ENCODE measurements around the gene PRAME. TPM values are rescaled to one million over a fixed set of nuclear protein-coding genes. Genes with fewer than 3 reads are reported as not detected.

The PRAME gene
- total and polyA plus RNA-seq, 2 donors = 0.89 to 1.1 TPM

DNA sequence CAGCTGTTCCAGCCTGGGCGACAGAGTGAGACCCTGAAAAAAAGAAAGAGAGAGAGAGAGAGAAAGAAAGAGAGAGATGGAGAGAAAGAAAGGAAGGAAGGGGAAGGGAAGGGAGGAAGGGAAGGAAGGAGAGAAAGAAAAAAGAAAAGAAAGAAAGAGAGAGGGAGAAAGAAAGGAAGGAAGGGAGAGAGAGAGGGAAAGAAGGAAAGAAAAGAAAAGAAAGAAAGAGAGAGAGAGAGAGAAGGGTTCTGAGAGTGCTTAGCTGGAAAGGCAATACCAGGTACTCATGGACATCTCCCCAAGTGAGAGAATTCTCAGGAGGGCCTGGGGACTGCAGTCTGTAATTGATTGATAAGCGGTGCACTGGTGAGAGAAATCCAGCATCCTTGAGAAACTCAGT is 12.8 kb upstream of the PRAME start:
- no peaks in the 10 kb centered on the region for H3K9me3 ChIP-seq (ENCODE audit: control insufficient read depth in 2 of 2, insufficient read depth in 1 of 2, low read length in 1 of 2)
- no peak overlapping the region for H3K4me3 ChIP-seq (ENCODE audit: low read length in 2 of 2)
- WGBS = 90% methylated on average over 2 of the region's 2 CpGs
- H3K36me3 ChIP-seq (ENCODE audit: control insufficient read depth in 2 of 2, insufficient read depth in 2 of 2, low read length in 1 of 2) = no peaks in the 10 kb centered on the region
- no peaks in the 10 kb centered on the region for H3K4me1 ChIP-seq (ENCODE audit: control insufficient read depth in 2 of 2, insufficient read depth in 2 of 2, low read length in 2 of 2)
- no peak for DNase-seq (ENCODE audit: low read depth in 6 of 9, low spot score in 9 of 9)
- peaks cover 3 to 17% of the 10 kb centered on the region in 2 donors for H3K27me3 ChIP-seq (ENCODE audit: control insufficient read depth in 2 of 2, insufficient read depth in 1 of 2, low read length in 1 of 2)
- H3K27ac ChIP-seq (ENCODE audit: low read depth in 1 of 2, low read length in 1 of 2) = no peak overlapping the region

DNA sequence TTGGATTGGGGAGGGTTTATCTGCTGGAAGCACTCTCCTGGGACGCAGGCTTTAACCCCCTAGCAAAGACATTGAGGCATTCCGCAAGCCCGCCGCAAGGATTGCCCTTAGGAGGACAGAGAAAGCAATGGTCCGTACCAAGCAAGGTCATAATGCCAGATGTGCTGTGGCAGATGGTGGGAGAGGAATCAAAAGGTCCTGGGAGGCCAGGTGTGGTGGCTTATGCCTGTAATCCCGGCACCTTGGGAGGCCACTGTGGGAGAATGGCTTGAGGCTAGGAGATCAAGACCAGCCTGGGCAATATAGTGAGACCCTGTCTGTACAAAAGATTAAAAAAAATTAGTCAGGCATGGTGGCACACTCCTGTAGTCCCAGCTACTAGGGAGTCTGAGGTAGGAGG is 12.4 kb upstream of the PRAME start:
- 85% methylated on average over 6 of the region's 6 CpGs for WGBS
- Histone ChIP-seq H3K27me3 (ENCODE audit: control insufficient read depth in 2 of 2, insufficient read depth in 1 of 2, low read length in 1 of 2) (peaks cover 3 to 17% of the 10 kb centered on the region in 2 donors), H3K4me3 (ENCODE audit: low read length in 2 of 2) (no peak overlapping the region), H3K36me3 (ENCODE audit: control insufficient read depth in 2 of 2, insufficient read depth in 2 of 2, low read length in 1 of 2) (no peaks in the 10 kb centered on the region), H3K4me1 (ENCODE audit: control insufficient read depth in 2 of 2, insufficient read depth in 2 of 2, low read length in 2 of 2) (no peaks in the 10 kb centered on the region), H3K9me3 (ENCODE audit: control insufficient read depth in 2 of 2, insufficient read depth in 1 of 2, low read length in 1 of 2) (no peaks in the 10 kb centered on the region), H3K27ac (ENCODE audit: low read depth in 1 of 2, low read length in 1 of 2) (no peak overlapping the region)
- no peak for DNase-seq (ENCODE audit: low read depth in 6 of 9, low spot score in 9 of 9)

DNA sequence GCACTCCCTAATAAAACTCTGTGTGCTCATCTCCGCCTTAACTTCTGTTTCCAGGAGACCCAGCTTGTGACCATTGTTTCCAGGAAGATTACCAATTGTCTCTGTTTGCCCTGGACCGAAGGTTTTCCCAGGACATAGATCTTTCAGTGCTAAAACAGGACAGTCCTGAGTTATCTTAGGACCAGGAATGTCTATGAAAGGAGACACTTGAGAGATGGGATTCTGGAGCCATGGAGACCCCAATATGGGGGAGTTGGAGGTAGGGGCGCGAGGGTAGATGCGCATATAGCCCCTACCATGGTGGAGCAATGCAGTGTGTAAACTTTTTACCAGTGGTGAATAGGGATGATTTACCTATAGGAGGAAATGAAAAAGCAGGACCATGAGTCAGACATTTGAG is 10.2 kb upstream of the PRAME start:
- Histone ChIP-seq H3K27ac (ENCODE audit: low read depth in 1 of 2, low read length in 1 of 2) (no peak overlapping the region), H3K9me3 (ENCODE audit: control insufficient read depth in 2 of 2, insufficient read depth in 1 of 2, low read length in 1 of 2) (no peaks in the 10 kb centered on the region), H3K4me1 (ENCODE audit: control insufficient read depth in 2 of 2, insufficient read depth in 2 of 2, low read length in 2 of 2) (no peaks in the 10 kb centered on the region), H3K36me3 (ENCODE audit: control insufficient read depth in 2 of 2, insufficient read depth in 2 of 2, low read length in 1 of 2) (no peaks in the 10 kb centered on the region), H3K27me3 (ENCODE audit: control insufficient read depth in 2 of 2, insufficient read depth in 1 of 2, low read length in 1 of 2) (peaks cover 3 to 14% of the 10 kb centered on the region in 2 donors), H3K4me3 (ENCODE audit: low read length in 2 of 2) (no peak overlapping the region)
- whole genome bisulfite sequencing = 91% methylated on average over 5 of the region's 5 CpGs
- no peak for DNase-seq (ENCODE audit: low read depth in 6 of 9, low spot score in 9 of 9)

DNA sequence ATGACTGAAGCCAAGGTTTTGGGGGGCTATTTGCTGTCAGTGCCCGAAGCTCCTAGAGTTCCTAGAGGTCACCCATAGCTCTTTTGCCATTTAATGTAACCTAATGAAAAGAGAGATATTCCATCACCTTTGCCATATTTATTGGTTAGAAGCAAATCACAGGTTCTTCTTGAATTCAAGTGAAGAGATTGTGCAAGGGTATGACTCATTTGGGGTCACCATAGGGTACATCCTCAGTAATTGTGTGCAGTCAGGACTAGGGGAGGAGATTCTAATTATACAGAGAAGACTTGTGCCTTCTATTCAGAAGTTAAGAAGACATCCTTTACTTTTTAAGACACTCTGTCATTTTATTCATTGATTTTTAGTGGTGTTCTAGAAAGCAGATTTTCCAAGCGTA is 6.9 kb upstream of the PRAME start:
- 97% methylated on average over 2 of the region's 2 CpGs for WGBS

DNA sequence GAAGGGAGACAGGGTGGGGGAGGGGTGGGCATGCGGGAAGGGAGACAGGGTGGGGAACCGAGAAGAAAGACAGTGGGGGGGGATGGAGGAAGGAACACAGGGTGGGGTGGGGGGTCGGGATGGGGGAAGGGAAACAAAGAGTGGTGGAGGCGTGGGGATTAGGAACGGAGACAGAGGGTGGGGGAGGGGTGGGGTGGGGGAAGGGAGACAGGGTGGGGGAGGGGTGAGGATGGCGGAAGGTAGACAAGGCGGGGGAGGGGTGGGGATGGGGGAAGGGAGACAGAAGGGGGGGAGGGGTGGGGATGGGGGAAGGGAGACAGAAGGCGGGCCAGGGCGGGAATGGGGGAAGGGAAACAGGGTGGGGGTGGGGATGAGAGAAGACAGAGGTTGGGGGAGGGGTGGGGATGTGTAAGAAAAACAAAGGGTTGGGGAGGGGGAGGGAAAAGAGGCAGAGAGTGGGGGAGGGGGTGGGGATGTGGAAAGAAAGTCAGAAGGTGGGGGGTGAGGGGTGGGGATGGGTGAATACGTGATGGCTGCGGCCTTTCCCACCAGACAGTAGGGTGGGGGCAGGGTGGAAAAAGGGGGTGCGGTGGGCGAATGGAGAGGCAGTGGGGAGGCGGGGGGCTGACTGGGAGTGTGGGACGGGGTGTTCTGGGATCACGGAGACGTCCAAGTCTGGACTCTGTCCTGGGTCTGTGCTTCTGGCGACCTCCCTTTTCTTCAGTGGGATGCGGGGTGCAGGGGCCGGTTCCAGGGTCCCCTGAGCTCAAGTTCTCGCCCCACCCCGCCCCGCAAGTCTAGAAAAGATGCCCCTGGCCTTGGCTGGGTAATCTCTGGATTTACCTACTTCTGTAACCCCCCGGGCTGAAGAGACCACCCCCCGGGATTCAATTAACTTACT is 744 bp downstream of the PRAME start:
- 86% methylated on average over 25 of the region's 25 CpGs for WGBS
- Histone ChIP-seq H3K27ac (ENCODE audit: low read depth in 1 of 2, low read length in 1 of 2) (no peak overlapping the region), H3K36me3 (ENCODE audit: control insufficient read depth in 2 of 2, insufficient read depth in 2 of 2, low read length in 1 of 2) (no peaks in the 10 kb centered on the region), H3K4me1 (ENCODE audit: control insufficient read depth in 2 of 2, insufficient read depth in 2 of 2, low read length in 2 of 2) (no peaks in the 10 kb centered on the region), H3K27me3 (ENCODE audit: control insufficient read depth in 2 of 2, insufficient read depth in 1 of 2, low read length in 1 of 2) (no peaks in the 10 kb centered on the region), H3K9me3 (ENCODE audit: control insufficient read depth in 2 of 2, insufficient read depth in 1 of 2, low read length in 1 of 2) (peaks cover 0 to 5% of the 10 kb centered on the region in 2 donors), H3K4me3 (ENCODE audit: low read length in 2 of 2) (no peak overlapping the region)
- DNase-seq (ENCODE audit: low read depth in 6 of 9, low spot score in 9 of 9) = no peak

More for the DNA sequence above, 6.9 kb upstream of the PRAME start:
- peaks cover 3 to 4% of the 10 kb centered on the region in 2 donors for H3K27me3 ChIP-seq (ENCODE audit: control insufficient read depth in 2 of 2, insufficient read depth in 1 of 2, low read length in 1 of 2)
- H3K9me3 ChIP-seq (ENCODE audit: control insufficient read depth in 2 of 2, insufficient read depth in 1 of 2, low read length in 1 of 2) = no peaks in the 10 kb centered on the region
- DNase-seq (ENCODE audit: low read depth in 6 of 9, low spot score in 9 of 9) = no peak
- H3K27ac ChIP-seq (ENCODE audit: low read depth in 1 of 2, low read length in 1 of 2) = no peak overlapping the region
- H3K4me1 ChIP-seq (ENCODE audit: control insufficient read depth in 2 of 2, insufficient read depth in 2 of 2, low read length in 2 of 2) = no peaks in the 10 kb centered on the region
- no peak overlapping the region for H3K4me3 ChIP-seq (ENCODE audit: low read length in 2 of 2)
- no peaks in the 10 kb centered on the region for H3K36me3 ChIP-seq (ENCODE audit: control insufficient read depth in 2 of 2, insufficient read depth in 2 of 2, low read length in 1 of 2)

DNA sequence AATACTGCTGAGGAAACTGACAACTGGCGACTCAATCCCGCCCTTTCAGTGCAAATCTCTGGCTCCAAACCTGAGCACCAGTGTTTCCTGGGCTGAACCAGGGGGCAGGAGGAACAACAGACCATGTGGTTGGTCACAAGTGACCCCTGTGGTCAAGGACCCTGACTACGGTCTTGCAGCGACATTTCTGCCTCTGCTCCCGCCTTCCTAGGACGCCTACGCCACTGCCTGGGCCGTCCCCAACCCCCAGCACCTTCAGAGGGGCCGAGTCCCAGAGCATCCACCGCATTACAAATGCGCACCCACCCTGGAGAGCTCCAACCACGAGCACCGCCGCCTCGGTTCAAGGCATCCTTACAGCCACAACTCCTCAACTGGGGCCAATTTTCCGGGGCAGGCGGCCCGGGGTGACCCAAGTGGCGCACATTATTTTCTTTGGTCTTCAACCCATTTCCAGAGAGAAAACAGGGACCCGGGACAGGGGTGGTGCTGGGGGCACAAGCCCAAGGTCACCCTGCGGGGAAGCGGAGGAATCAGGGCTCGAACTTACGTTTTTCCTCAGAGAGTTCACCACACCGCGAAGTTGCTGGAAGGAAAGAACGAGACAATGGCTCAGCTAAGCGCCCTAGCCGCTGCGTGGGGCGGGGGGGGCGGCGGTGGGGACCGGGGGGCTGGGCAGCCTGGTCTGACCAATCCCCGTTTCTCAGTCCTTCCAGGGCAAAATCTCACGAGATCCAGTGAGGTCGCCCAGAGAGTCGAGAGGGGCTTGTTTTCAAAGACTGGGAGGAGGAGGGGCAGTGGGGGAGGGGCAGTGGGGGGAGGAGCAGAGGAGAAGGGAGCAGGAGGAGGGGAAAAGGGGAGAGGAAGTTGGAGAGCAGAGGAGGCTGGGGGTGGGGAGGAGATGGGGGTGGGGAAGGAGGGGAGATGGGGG is 1.8 kb downstream of the PRAME start:
- no peaks in the 10 kb centered on the region for H3K4me1 ChIP-seq (ENCODE audit: control insufficient read depth in 2 of 2, insufficient read depth in 2 of 2, low read length in 2 of 2)
- no peaks in the 10 kb centered on the region for H3K27me3 ChIP-seq (ENCODE audit: control insufficient read depth in 2 of 2, insufficient read depth in 1 of 2, low read length in 1 of 2)
- DNase-seq (ENCODE audit: low read depth in 6 of 9, low spot score in 9 of 9) = no peak
- no peak overlapping the region for H3K4me3 ChIP-seq (ENCODE audit: low read length in 2 of 2)
- H3K36me3 ChIP-seq (ENCODE audit: control insufficient read depth in 2 of 2, insufficient read depth in 2 of 2, low read length in 1 of 2) = no peaks in the 10 kb centered on the region
- 93% methylated on average over 38 of the region's 38 CpGs for WGBS
- peaks cover 0 to 5% of the 10 kb centered on the region in 2 donors for H3K9me3 ChIP-seq (ENCODE audit: control insufficient read depth in 2 of 2, insufficient read depth in 1 of 2, low read length in 1 of 2)
- H3K27ac ChIP-seq (ENCODE audit: low read depth in 1 of 2, low read length in 1 of 2) = no peak overlapping the region

DNA sequence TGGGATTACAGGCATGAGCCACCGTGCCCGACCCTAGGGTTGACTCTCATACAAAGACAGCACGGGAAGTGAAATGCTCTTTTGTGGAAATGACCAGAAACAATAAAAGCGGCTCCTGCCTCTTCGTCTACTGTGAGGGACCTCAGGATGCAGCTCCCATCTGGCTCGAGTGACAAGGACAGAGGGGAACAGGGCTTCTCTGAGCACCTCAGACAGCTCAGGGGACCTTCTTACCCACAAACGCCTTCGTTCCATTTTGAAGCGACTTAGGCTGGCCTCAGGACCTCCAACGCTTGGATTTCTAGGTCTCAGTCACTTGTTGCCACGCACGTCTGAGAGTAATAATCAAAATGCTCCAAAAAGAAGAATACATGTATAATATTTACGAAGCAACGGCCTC is 2.5 kb downstream of the PRAME start:
- Histone ChIP-seq H3K27me3 (ENCODE audit: control insufficient read depth in 2 of 2, insufficient read depth in 1 of 2, low read length in 1 of 2) (no peaks in the 10 kb centered on the region), H3K4me3 (ENCODE audit: low read length in 2 of 2) (no peak overlapping the region), H3K9me3 (ENCODE audit: control insufficient read depth in 2 of 2, insufficient read depth in 1 of 2, low read length in 1 of 2) (peaks cover 0 to 5% of the 10 kb centered on the region in 2 donors), H3K36me3 (ENCODE audit: control insufficient read depth in 2 of 2, insufficient read depth in 2 of 2, low read length in 1 of 2) (no peaks in the 10 kb centered on the region), H3K4me1 (ENCODE audit: control insufficient read depth in 2 of 2, insufficient read depth in 2 of 2, low read length in 2 of 2) (no peaks in the 10 kb centered on the region), H3K27ac (ENCODE audit: low read depth in 1 of 2, low read length in 1 of 2) (no peak overlapping the region)
- 96% methylated on average over 14 of the region's 14 CpGs for WGBS
- no peak for DNase-seq (ENCODE audit: low read depth in 6 of 9, low spot score in 9 of 9)

DNA sequence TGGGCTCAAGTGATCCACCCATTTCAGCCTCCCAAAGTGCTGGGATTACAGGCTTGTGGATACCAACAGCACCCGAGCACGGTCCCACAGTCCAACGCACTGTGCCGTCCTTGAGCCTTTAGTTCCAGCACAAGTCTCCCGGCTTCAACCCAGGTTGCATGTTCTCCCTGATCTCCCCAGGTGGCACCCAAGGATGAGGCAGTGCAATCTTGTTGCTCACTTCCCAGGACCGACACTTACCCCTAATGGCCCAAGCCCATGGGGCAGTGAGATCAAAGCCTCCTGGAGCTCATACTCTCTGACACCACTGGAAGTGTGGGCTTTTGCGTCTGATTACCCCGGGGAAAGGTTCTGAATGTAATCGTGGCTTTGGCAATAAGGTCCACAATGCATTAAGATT is 3.5 kb downstream of the PRAME start:
- 97% methylated on average over 9 of the region's 9 CpGs for WGBS
- H3K4me1 ChIP-seq (ENCODE audit: control insufficient read depth in 2 of 2, insufficient read depth in 2 of 2, low read length in 2 of 2) = no peaks in the 10 kb centered on the region

More for the DNA sequence above, 3.5 kb downstream of the PRAME start:
- Histone ChIP-seq H3K36me3 (ENCODE audit: control insufficient read depth in 2 of 2, insufficient read depth in 2 of 2, low read length in 1 of 2) (no peaks in the 10 kb centered on the region), H3K9me3 (ENCODE audit: control insufficient read depth in 2 of 2, insufficient read depth in 1 of 2, low read length in 1 of 2) (peaks cover 0 to 5% of the 10 kb centered on the region in 2 donors), H3K4me3 (ENCODE audit: low read length in 2 of 2) (no peak overlapping the region), H3K27ac (ENCODE audit: low read depth in 1 of 2, low read length in 1 of 2) (no peak overlapping the region), H3K27me3 (ENCODE audit: control insufficient read depth in 2 of 2, insufficient read depth in 1 of 2, low read length in 1 of 2) (no peaks in the 10 kb centered on the region)
- DNase-seq (ENCODE audit: low read depth in 6 of 9, low spot score in 9 of 9) = no peak

Data from thymus (tissue), 11 donors.